Measurements from ENCODE around the gene CISH.
A peak's percentile ranks its signal among the peaks of the same experiment; 100 is the strongest.

The CISH gene

DNA sequence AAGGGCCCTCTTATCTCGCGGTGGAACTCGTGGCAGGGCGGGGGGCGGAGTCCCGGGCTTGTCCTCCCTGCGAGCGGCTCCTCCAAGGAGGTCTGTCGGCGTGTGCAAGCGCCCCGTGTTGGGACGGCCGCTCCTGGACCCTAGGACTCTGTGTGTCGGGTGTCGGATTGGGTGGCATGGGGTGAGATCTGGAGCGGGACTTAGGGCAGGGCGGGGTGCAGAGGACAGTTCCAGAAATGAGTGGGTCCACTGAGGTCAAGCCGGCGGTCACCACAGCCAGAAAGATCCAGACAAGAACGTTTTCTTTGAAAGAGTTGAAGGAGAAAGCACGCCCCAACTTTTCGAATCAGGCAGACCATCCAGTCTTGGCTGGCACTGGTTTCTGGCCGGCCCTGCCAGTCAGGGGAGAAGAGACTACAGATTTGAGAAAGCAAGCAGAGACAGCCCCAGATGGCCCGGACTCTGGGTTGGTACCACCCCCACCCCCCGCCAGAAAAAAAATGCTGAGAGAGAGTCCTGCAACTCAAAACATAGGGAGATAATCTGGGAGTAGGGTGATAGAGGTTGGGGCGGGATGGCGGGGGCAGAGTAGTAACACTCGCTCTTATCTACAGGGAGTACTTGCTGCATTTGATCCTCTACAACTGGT lies 784 bp upstream of the CISH start:
- no peak for DNase-seq

GRCh38 chr3:50610992-50611463 lies 546 bp downstream of the CISH start:
- DNase-seq, result no peak

GRCh38 chr3:50610181-50610971 lies 1.2 kb downstream of the CISH start:
- no peak for DNase-seq

DNA sequence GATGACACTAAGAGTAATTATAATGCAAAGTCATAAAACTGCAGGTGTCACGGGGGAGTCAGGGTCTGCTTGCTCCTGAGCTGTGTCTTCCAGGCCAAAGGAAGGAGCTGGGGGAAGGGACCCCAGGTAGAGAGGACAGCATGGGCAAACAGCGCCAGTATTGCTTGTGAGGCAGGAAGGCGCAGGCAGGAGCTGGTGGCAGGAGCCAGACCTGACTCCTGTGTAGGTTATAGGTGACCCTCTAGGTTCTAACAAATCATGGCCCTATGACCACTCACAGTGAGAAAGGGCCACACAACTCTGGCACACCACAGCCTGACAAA lies 1.9 kb downstream of the CISH start:
- DNase-seq, result no peak

DNA sequence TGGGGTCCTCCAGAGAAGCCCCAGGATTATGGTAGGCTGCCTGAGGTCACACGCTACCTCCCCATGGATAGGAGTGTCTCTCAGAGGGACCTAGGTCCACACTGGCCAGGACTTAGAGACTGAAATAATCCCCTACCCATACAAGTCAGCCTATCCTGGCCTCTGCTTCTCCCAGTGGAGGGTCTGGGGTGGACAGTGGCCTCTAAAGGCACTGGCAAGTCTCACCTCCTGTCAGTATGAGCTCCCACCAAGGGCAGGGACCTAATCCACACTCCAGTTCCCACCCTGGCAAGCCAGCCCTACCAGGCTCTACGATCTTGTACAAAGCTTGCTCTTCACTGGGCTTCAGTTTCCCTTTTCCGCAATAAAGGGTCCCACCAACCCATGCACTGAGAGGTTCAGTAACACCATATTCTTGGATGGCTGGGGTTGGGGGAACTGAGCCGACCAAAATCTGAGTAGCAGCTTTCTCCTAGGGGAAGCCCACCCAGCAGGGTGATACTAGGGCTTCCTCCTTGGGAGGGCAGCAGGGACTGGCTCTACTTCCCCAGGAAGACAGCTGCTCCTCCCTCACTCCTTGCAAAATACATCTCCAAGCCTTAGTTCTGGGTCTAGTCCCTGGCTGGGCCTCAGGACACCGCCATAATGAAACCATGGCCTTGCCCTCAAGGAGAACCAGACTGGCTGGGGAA lies 2.4 kb downstream of the CISH start:
- no peak for DNase-seq

- no peak for DNase-seq
Observed at GRCh38 chr3:50608278-50608677, 3.3 kb downstream of the CISH start.

- no peak for DNase-seq
Observed at GRCh38 chr3:50607271-50608091, 4.1 kb downstream of the CISH start.

- no peak for DNase-seq
Observed at GRCh38 chr3:50606596-50606995, 5.0 kb downstream of the CISH start.

DNA sequence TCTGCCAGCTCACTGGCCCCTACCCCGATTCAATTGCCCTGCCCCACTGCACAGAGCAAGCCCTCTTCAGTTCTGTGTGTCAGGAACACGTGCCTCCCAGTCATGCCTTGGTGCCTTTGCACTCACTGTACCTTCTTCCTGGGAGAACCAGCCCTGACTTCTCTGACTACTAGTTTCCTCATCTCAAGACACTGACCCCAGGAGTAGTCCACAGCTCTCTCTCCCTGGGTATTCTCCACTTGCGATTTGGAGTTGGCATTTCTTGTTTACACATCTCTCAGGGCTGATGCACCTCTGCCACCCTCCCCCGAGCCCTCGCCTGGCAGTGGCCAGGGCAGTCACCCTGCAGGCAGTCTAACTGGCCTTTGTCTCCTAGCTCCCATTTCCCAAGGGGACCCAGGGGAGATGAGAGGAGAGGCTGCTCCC lies 5.7 kb downstream of the CISH start:
- no peak for DNase-seq

- DNase-seq, result no peak
Observed at GRCh38 chr3:50604628-50605588, 6.7 kb downstream of the CISH start.

DNA sequence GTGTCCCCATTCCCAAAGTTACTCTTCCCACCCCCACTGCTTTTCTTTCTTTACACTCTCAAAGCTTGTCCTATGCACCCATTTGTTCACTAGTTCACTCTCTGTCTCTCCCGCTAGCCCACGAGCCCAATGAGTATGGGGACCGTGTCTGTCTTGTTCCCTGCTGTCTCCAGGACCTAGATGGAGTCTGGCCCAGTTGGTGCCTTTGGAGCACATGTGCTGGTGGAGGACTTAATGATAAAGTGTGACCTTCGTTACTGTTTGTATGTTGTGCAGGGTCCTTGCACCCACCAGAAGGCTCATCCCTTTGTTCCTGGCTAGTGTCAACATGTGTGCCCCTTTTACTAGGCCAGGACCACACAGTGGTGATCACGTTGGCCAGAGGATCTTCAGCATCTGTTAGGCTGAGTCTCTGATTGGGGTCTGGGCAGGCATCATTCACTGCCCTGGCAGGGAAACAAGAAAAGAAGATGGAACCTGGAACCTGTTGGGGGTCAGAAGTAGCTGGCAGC lies 7.4 kb downstream of the CISH start:
- no peak for DNase-seq

DNA sequence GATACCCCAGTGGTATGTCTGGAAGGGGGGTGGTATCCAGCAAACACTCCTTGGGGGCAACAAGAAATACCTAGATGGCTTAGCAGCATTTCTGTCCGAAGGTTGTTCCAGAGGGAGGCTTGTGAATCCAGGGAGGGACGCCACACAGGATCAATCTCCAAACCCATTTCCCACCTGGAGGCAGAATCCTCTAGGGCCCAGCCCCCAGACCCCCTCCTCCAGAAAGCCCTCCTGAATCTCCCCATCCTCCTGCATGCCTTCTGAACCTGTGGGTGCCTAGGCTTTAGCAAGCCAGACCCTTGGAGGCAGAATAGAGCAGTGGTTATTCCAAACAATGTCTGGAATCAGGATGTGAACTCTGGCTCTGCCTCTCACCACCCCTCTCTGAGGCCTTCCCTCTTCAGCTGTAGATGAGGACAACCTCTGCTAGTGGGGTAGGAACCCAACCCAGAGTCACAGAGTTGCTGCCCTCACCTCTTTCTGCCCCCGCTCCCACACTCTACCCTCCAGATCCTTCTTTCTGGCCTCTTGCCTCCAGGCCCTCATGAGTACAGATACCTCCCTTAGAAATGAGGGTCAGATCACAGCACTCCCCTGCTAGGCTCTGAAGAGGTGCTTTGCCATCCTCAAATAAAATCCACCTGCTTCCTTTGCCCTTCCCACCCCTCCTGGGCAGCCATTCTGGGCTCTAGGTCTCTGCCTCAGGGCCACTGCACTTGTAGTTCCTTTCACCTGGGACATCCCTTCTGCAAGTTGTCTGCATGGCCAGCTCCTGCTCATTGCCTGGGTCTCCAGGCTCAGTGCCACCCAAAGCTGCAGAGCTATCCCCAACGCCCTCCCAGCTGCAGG lies 8.1 kb downstream of the CISH start:
- no peak for DNase-seq

GRCh38 chr3:50602595-50603191 lies 8.9 kb downstream of the CISH start:
- DNase-seq, result no peak

- peak; percentile 90 for DNase-seq
Observed at GRCh38 chr3:50600841-50601591, 10.6 kb downstream of the CISH start.

- no peak for DNase-seq
Observed at GRCh38 chr3:50600141-50600753, 11.3 kb downstream of the CISH start.

DNA sequence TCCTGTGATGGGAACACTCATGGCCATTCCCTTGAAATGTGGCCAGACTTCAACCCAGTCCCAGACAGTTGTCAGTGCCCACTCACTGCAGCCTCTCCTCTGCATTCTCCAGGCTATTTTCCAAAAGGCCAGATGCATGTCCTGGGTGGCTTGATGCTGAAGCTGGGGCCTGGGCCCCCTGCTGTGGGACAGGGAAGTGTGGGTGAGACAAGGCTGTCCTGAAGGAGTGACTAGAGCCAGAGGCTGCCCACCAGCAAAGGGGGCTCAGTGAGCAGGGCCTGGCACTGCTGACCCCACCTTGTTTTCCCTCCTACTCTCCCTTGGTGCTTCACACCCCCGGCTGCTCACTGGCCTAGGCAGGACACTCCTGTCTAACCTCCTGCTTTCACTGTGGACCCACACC lies 11.9 kb downstream of the CISH start:
- no peak for DNase-seq

- no peak for DNase-seq
Observed at GRCh38 chr3:50599115-50599715, 12.4 kb downstream of the CISH start.

- no peak for DNase-seq
Observed at GRCh38 chr3:50594253-50594785, 17.3 kb downstream of the CISH start.
